ENCODE results near the gene KCNB1. TPM values are rescaled to one million over a fixed set of nuclear protein-coding genes. Genes with fewer than 3 reads are reported as not detected.
"Not testable (repeated sequence)": the region's sequence is repeated elsewhere in the genome, so short reads cannot be mapped to it uniquely, and the experiment has no call there.

KCNB1 gene
- total RNA-seq, 1 donor from 2014 or later, result 6.5 TPM

DNA sequence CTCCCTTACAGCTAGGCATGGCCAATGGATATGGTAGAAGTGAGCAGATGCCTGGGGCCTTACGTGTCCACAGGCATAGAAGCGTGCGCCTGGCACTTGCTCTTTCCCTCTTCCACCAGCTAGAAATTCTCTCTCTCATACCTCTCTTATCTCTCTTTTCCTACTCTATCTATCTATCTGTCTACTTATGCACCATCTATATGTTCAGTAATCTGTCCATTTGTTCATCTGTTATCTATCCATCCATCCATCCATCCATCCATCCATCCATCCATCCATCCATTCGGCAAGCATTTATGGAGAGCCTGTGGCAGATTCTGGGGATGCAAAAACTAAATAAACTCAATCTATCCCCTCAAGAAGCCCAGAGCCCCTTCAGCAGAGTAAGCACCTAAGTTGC lies 70.2 kb downstream of the KCNB1 start:
- ATAC-seq, result no peak
- no peak for DNase-seq (ENCODE audit: low spot score)

DNA sequence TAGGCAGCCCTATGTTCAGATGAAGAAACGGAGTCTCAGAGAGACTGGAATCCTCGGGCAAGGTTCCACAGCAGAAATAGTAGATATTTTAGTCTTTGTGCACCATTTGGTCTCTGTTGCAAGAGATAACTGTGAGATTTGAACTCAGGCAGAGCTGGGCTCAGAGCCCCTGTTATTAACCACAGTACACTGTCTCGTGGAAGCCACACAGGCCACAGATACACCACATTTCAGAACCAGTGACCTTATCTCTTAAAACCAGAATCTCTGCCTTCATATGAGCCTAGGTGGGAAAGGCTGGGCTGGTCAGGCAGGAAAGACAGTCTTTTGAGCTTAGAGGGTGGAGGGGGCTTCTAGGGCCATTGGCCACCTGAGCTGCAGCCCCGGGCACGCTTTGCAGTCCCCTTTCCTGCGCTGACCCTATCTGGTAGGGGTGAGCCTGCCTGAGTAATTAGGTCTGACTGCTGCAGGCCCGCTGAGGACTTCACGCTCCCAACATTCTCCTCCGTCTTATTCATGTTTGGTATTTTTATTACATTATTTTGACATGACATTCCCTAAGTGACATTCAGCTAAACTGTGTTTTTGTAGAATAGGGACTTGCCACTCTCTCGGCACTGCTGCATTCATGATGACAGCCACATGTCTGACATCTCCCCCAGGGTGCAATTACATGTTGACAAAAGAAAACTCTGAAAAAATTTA lies 71.1 kb downstream of the KCNB1 start:
- ATAC-seq (no peak), DNase-seq (ENCODE audit: low spot score) (no peak)

GRCh38 chr20:49409975-49410621 lies 72.4 kb downstream of the KCNB1 start:
- ATAC-seq; DNase-seq (ENCODE audit: low spot score): not testable (repeated sequence)

GRCh38 chr20:49409302-49409974 lies 73.0 kb downstream of the KCNB1 start:
- ATAC-seq (no peak), DNase-seq (ENCODE audit: low spot score) (no peak)

DNA sequence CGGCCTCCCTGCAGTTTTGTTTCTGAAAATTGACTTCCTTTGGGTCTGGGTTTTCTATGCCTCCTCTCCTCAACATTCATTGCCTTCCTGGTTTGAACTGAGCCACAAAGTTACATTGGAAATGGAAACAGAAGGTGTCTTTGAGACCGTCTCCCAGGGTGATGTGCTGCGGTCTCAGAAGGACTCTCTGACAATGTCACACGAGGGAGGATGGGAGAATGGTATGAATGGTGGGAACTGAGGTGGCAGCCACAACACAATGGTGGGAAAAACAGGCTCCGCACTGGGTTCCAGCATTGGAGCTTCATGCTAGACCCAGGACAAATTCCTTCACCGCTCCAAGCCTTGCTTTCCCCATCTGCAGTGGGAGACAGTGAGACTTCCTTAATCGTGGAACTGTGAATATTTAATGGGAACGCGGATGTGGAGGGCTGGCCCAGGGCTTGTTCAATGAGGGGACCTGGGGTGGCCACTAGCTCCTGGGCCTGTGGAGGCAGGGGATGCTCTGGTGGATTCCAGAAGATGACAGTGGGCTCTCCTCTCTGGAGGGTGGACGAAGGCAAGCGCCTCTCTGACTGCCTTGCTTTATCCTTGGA lies 73.9 kb downstream of the KCNB1 start:
- DNase-seq (ENCODE audit: low spot score), result no peak

DNA sequence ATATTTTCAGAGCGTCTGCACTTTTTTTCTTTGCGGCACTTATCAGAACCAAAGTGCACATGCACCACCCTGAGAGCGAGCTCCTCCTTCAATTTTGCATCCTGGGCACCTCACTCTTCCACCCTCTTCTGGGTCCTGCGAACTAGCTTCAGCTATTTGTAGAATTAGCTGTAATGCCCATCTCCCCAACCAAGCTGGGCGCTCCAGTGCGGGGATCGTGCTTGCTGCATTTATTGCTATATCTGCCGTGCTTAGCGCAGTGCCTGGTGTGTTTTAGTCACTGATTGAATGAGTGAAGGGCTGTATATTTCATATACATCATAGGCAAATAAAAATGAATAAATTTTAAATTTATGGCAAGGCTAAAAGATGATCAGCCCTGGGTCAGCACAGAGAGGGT lies 75.8 kb downstream of the KCNB1 start:
- DNase-seq (ENCODE audit: low spot score) (no peak), ATAC-seq (no peak)

More for the DNA sequence above, 73.9 kb downstream of the KCNB1 start:
- ATAC-seq, result no peak

GRCh38 chr20:49405696-49406095 lies 76.8 kb downstream of the KCNB1 start:
- ATAC-seq, result no peak
- DNase-seq (ENCODE audit: low spot score), result no peak

DNA sequence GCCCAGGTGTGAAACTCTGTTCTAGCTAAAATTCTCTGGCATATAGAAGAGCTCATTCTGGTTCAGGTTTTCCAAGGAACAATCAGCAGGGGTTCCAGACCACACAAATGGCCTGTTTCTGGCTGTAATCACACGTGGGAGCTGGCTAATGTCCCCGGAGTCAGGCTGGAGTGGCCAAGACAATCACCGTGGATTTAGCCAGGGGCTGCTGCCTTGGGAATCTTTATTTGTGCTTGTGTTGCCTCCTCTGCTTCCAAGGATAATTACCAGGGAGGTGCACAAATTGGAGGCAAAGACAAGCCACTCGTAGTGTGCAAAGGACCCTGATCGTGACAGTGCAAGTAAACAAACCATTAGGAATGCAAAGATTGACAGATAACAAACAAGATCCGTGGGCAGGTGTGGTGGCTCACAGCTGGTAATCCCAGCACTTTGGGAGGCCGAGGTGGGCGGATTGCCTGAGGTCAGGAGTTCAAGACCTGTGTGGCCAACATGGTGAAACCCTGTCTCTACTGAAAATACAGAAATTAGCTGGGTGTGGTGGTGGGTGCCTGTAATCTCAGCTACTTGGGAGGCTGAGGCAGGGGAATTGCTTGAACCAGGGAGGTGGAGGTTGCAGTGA lies 77.3 kb downstream of the KCNB1 start:
- ATAC-seq, result no peak
- no peak for DNase-seq (ENCODE audit: low spot score)

GRCh38 chr20:49404461-49404860 lies 78.0 kb downstream of the KCNB1 start:
- ATAC-seq, result no peak
- no peak for DNase-seq (ENCODE audit: low spot score)

GRCh38 chr20:49403911-49404310 lies 78.6 kb downstream of the KCNB1 start:
- DNase-seq (ENCODE audit: low spot score), result no peak
- no peak for ATAC-seq

DNA sequence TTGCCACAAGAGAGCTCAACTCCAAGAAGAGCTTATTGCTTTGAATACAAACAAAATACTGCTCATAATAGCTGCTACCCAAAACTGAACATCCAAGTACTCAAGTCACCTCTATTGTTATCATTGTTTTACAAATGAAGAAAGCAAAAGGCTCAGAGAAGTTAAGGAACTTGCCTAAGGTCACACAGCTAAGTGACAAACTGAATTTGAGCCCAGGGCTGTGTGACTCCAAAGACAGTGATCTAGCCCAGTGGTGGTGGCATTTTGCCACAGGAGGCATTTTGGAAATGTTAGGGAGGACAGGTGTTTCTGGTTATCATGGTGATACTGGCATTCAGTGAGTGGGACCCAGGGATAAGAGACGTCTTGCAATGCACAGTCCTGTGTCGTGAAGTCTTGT lies 79.5 kb downstream of the KCNB1 start:
- no peak for ATAC-seq
- no peak for DNase-seq (ENCODE audit: low spot score)

GRCh38 chr20:49400904-49401303 lies 81.6 kb downstream of the KCNB1 start:
- DNase-seq (ENCODE audit: low spot score) (no peak), ATAC-seq (no peak)

DNA sequence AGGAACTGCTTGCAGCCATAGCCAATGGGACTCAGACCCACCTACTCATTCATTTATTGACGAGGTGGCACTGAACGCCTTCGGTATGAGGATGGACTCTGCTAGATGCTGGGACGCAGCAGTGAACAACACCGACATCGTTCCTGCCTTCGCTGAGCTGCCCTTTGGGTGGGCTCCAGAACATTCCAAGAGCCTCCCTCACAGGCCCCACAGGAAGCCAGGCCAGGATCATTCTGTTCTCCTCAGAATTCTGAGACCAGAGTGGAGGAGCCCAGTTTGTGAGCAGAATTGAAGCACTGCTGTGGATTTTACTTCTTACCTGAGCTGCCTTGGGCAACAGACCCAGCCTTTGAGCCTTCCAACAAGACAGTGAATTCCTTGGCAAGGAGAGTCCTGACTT lies 82.1 kb downstream of the KCNB1 start:
- ATAC-seq, result no peak
- no peak for DNase-seq (ENCODE audit: low spot score)

- ATAC-seq, result no peak
- DNase-seq (ENCODE audit: low spot score), result no peak
These were observed 83.1 kb downstream of the KCNB1 start for GRCh38 chr20:49399329-49399728.

- DNase-seq (ENCODE audit: low spot score) (no peak), ATAC-seq (no peak)
These were observed 83.9 kb downstream of the KCNB1 start for GRCh38 chr20:49398401-49399144.

GRCh38 chr20:49397525-49397924 lies 84.9 kb downstream of the KCNB1 start:
- ATAC-seq, result no peak
- DNase-seq (ENCODE audit: low spot score), result no peak

DNA sequence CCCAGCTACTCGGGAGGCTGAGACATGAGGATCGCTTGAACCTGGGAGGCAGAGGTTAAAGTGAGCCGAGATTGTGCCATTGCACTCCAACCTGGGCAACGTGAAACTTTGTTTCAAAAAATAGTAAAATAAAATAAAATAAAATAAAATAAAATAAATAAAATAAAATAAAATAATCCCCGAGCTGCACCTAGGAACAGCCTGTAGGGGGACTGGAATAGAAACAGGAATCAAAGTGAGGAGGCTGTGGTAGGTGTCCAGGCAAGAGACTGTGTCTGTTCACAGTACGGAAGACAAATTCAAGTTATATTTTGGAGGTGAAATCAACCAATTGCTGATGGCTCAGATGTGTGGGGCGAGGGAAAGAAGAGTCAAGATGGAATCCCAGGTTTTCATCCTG lies 86.2 kb downstream of the KCNB1 start:
- DNase-seq (ENCODE audit: low spot score) (no peak), ATAC-seq (no peak)

DNA sequence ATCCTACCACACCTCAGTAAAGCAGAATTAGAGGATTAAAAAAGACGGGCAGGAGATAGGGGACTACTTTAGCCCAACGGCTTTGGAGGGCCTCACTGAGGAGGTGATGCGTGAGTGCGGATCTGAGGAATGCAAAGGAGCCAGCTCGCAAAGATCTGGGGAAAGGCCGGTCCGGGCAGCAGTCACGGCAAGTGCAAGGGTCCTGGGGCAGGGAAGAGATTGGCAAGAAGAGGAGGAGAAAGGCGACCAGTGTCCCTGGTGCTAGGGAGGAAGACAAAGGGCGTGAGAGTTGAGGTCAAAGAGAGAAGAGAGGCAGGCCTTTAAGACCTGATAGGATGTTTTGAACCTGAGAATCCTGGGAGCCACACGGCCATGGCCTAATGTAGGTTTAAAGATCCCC lies 86.8 kb downstream of the KCNB1 start:
- ATAC-seq (no peak), DNase-seq (ENCODE audit: low spot score) (no peak)

DNA sequence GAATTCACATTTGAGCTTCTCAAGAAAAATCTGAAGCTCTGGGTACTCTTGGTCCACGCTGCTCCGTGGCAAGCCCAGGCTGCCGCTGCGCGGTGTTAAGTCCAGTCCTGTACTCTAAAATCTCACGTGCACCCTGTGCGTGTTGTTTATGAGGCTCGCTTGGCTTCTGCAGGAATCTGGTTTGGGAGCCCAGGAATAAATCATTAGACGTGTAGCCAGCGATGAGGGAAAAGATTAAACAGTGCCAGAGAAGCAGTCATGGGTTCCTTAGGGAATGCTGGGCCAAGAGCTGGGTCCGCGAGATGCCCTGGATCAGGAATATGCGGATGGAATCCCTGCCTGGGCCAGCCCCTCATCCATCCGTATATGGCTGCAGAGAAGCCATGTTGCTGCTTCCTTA lies 87.3 kb downstream of the KCNB1 start:
- DNase-seq (ENCODE audit: low spot score) (no peak), ATAC-seq (no peak)

DNA sequence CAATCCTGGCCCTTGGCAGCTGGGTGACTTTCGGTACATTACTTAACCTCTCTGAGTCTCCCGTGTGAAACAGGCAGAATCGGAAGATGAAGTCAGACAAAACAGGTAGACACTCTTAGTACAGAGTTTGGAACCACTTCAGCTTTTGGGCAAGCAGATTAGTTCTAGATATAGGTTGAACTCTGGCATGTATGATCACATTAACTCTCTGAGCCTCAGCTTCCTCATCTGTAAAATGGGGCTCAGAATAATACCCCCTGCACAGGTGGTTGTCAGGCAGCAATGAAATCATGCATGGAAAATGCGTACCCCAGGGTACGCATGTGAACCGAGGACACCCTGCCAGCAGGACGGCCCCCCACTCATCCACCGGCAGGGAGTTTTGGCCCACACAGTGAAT lies 87.7 kb downstream of the KCNB1 start:
- DNase-seq (ENCODE audit: low spot score), result no peak
- no peak for ATAC-seq

DNA sequence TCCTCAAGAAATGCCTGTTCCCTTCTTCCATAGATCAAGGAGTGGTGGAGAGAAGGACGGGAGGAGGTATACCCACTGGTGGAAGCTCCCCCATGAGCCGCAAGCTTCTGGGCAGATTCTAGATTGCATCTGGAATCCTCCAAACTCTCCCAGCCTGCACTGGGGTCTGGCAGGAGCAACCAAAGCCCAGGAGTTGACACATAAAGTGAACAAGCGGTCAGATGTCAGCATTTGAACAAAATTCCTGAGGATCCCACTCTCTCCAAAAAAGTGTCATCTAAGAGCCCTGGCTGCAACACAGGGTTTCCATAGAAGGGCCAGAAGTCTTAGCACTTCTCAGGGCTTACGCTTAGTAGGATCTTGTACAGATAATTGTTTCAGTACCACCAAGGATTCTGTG lies 88.2 kb downstream of the KCNB1 start:
- no peak for ATAC-seq
- no peak for DNase-seq (ENCODE audit: low spot score)
